Measurements from ENCODE around the gene DNAJC4. TPM values are rescaled to one million over a fixed set of nuclear protein-coding genes. Genes with fewer than 3 reads are reported as not detected.
"Not testable (repeated sequence)": the region's sequence is repeated elsewhere in the genome, so short reads cannot be mapped to it uniquely, and the experiment has no call there.

Gene DNAJC4
- total RNA-seq, 1 donor, result 13.1 TPM

GRCh38 chr11:64243236-64243854, 13.0 kb downstream of the DNAJC4 start:
- H3K4me3 ChIP-seq (ENCODE audit: low read length), result no peak overlapping the region
- H3K4me1 ChIP-seq (ENCODE audit: insufficient read depth, low read length), result peaks cover 65% of the 10 kb centered on the region
- no peaks in the 10 kb centered on the region for H3K27me3 ChIP-seq (ENCODE audit: insufficient read depth, low read length)
- no peaks in the 10 kb centered on the region for H3K9me3 ChIP-seq (ENCODE audit: low read depth, low read length)

- Histone ChIP-seq H3K27me3 (ENCODE audit: insufficient read depth, low read length) (no peaks in the 10 kb centered on the region), H3K4me3 (ENCODE audit: low read length) (no peak overlapping the region), H3K4me1 (ENCODE audit: insufficient read depth, low read length) (peaks cover 57% of the 10 kb centered on the region), H3K9me3 (ENCODE audit: low read depth, low read length) (no peaks in the 10 kb centered on the region)
These were observed 13.8 kb downstream of the DNAJC4 start for GRCh38 chr11:64244107-64244506.

- Histone ChIP-seq H3K27me3 (ENCODE audit: insufficient read depth, low read length) (no peaks in the 10 kb centered on the region), H3K9me3 (ENCODE audit: low read depth, low read length) (no peaks in the 10 kb centered on the region), H3K4me3 (ENCODE audit: low read length) (no peak overlapping the region), H3K4me1 (ENCODE audit: insufficient read depth, low read length) (peaks cover 49% of the 10 kb centered on the region)
These were observed 14.6 kb downstream of the DNAJC4 start for GRCh38 chr11:64244966-64245365.

GRCh38 chr11:64245401-64245796, 15.1 kb downstream of the DNAJC4 start:
- no peaks in the 10 kb centered on the region for H3K27me3 ChIP-seq (ENCODE audit: insufficient read depth, low read length)
- peaks cover 44% of the 10 kb centered on the region for H3K4me1 ChIP-seq (ENCODE audit: insufficient read depth, low read length)
- H3K9me3 ChIP-seq (ENCODE audit: low read depth, low read length), result no peaks in the 10 kb centered on the region
- peak overlapping the region; percentile 44 for H3K4me3 ChIP-seq (ENCODE audit: low read length)

- Histone ChIP-seq H3K4me3 (ENCODE audit: low read length) (peak overlapping the region; percentile 44), H3K9me3 (ENCODE audit: low read depth, low read length) (no peaks in the 10 kb centered on the region), H3K4me1 (ENCODE audit: insufficient read depth, low read length) (peaks cover 47% of the 10 kb centered on the region), H3K27me3 (ENCODE audit: insufficient read depth, low read length) (no peaks in the 10 kb centered on the region)
These were observed 15.7 kb downstream of the DNAJC4 start for GRCh38 chr11:64245797-64246620.

GRCh38 chr11:64246621-64246870, 16.2 kb downstream of the DNAJC4 start:
- peak overlapping the region; percentile 44 for H3K4me3 ChIP-seq (ENCODE audit: low read length)
- peaks cover 48% of the 10 kb centered on the region for H3K4me1 ChIP-seq (ENCODE audit: insufficient read depth, low read length)
- not testable (repeated sequence) for H3K9me3 ChIP-seq (ENCODE audit: low read depth, low read length); H3K27me3 ChIP-seq (ENCODE audit: insufficient read depth, low read length)

- H3K4me3 ChIP-seq (ENCODE audit: low read length), result peak within 1 kb of the TSS; percentile 66
- H3K27me3 ChIP-seq (ENCODE audit: insufficient read depth, low read length), result no peaks in the 10 kb centered on the region
- peaks cover 49% of the 10 kb centered on the region for H3K4me1 ChIP-seq (ENCODE audit: insufficient read depth, low read length)
These were observed 16.8 kb downstream of the DNAJC4 start, which contains the start of gene PPP1R14B for GRCh38 chr11:64246871-64247728. TSS of gene PPP1R14B (minus strand) at chr11:64246943. CDS start at chr11:64246673, 270 bp downstream.

GRCh38 chr11:64247729-64248531, 17.6 kb downstream of the DNAJC4 start:
- Histone ChIP-seq H3K4me3 (ENCODE audit: low read length) (peak overlapping the region; percentile 66), H3K27me3 (ENCODE audit: insufficient read depth, low read length) (no peaks in the 10 kb centered on the region), H3K4me1 (ENCODE audit: insufficient read depth, low read length) (peaks cover 49% of the 10 kb centered on the region)

More at GRCh38 chr11:64246871-64247728, 16.8 kb downstream of the DNAJC4 start, which contains the start of gene PPP1R14B:
- no peaks in the 10 kb centered on the region for H3K9me3 ChIP-seq (ENCODE audit: low read depth, low read length)

GRCh38 chr11:64248578-64248977, 18.2 kb downstream of the DNAJC4 start:
- Histone ChIP-seq H3K9me3 (ENCODE audit: low read depth, low read length) (no peaks in the 10 kb centered on the region), H3K27me3 (ENCODE audit: insufficient read depth, low read length) (no peaks in the 10 kb centered on the region), H3K4me1 (ENCODE audit: insufficient read depth, low read length) (peaks cover 46% of the 10 kb centered on the region), H3K4me3 (ENCODE audit: low read length) (no peak overlapping the region)

More at GRCh38 chr11:64247729-64248531, 17.6 kb downstream of the DNAJC4 start:
- H3K9me3 ChIP-seq (ENCODE audit: low read depth, low read length), result no peaks in the 10 kb centered on the region

- Histone ChIP-seq H3K27me3 (ENCODE audit: insufficient read depth, low read length) (no peaks in the 10 kb centered on the region), H3K4me3 (ENCODE audit: low read length) (no peak overlapping the region), H3K9me3 (ENCODE audit: low read depth, low read length) (no peaks in the 10 kb centered on the region), H3K4me1 (ENCODE audit: insufficient read depth, low read length) (peaks cover 45% of the 10 kb centered on the region)
These were observed 18.7 kb downstream of the DNAJC4 start for GRCh38 chr11:64249038-64249437.

- H3K4me3 ChIP-seq (ENCODE audit: low read length), result no peak overlapping the region
- no peaks in the 10 kb centered on the region for H3K27me3 ChIP-seq (ENCODE audit: insufficient read depth, low read length)
- no peaks in the 10 kb centered on the region for H3K9me3 ChIP-seq (ENCODE audit: low read depth, low read length)
- peaks cover 45% of the 10 kb centered on the region for H3K4me1 ChIP-seq (ENCODE audit: insufficient read depth, low read length)
These were observed 19.4 kb downstream of the DNAJC4 start for GRCh38 chr11:64249563-64250414.

GRCh38 chr11:64250415-64251015, 20.2 kb downstream of the DNAJC4 start:
- Histone ChIP-seq H3K9me3 (ENCODE audit: low read depth, low read length) (no peaks in the 10 kb centered on the region), H3K4me1 (ENCODE audit: insufficient read depth, low read length) (peaks cover 38% of the 10 kb centered on the region), H3K4me3 (ENCODE audit: low read length) (no peak overlapping the region), H3K27me3 (ENCODE audit: insufficient read depth, low read length) (no peaks in the 10 kb centered on the region)

- H3K4me3 ChIP-seq (ENCODE audit: low read length), result peak within 1 kb of the TSS; percentile 57
These were observed 20.8 kb downstream of the DNAJC4 start, which contains the start of gene PLCB3 for GRCh38 chr11:64251016-64251752. TSS of gene PLCB3 (plus strand) at chr11:64251530. CDS start at chr11:64251650, 120 bp downstream.

More at GRCh38 chr11:64251016-64251752, 20.8 kb downstream of the DNAJC4 start, which contains the start of gene PLCB3:
- H3K9me3 ChIP-seq (ENCODE audit: low read depth, low read length), result no peaks in the 10 kb centered on the region
- no peaks in the 10 kb centered on the region for H3K27me3 ChIP-seq (ENCODE audit: insufficient read depth, low read length)
- H3K4me1 ChIP-seq (ENCODE audit: insufficient read depth, low read length), result peaks cover 31% of the 10 kb centered on the region

Measured in mononuclear cell (primary cell).